Mucosa of descending colon (tissue), 3 donors: ENCODE data around the gene CD1E. TPM values are rescaled to one million over a fixed set of nuclear protein-coding genes. Genes with fewer than 3 reads are reported as not detected.

ENCODE experiments used
- ATAC-seq: fragments of 200-7000 bp; cut with Tn5 transposase; one replicate; pipeline ENCODE4 v1.9.1; 2020; ENCODE audit warnings: mild to moderate bottlenecking, moderate library complexity
- DNase-seq, 3 donors: peaks; one replicate each; pipeline ENCODE4 v3.0.0-alpha.2; 2020
- H3K36me3 ChIP-seq: fragments of 200-600 bp; one replicate; pipeline ENCODE4 v1.8.0; 2021; ENCODE audit warnings: low read depth, mild to moderate bottlenecking
- H3K4me1 ChIP-seq: fragments of 200-600 bp; one replicate; pipeline ENCODE4 v1.8.0; 2021; ENCODE audit warnings: low read depth, mild to moderate bottlenecking
- H3K4me3 ChIP-seq: fragments of 200-600 bp; one replicate; pipeline ENCODE4 v1.8.0; 2021; ENCODE audit warnings: mild to moderate bottlenecking
- H3K9me3 ChIP-seq: fragments of 200-600 bp; one replicate; pipeline ENCODE4 v1.8.0; 2021; ENCODE audit warnings: mild to moderate bottlenecking
- CTCF ChIP-seq: fragments of 200-600 bp; IDR thresholded peaks from one replicate; pipeline ENCODE4 v1.8.0; 2022; ENCODE audit warnings: antibody characterized with exemption, mild to moderate bottlenecking
- intact Hi-C, 2 donors: fragments of 100-400 bp; cut with DNase I in 1 of 2; cut with micrococcal nuclease in 1 of 2; formaldehyde crosslinking; loops; one replicate each; pipeline versions ENCODE4 v1.11.0 to v1.11.1; 2022; cut with DNase I, micrococcal nuclease
- total RNA-seq, 3 donors: library from RNA; stranded (reverse); fragmentation: NEBNext Ultra II Directional in 2 of 3; extraction: Animal tissue kit (Norgen Biotek cat#: 25700) in 2 of 3; gene quantifications; one replicate each; pipeline versions ENCODE4 v1.2.1 to v1.2.4, GENCODE V29; 2021 to 2023
- donor health status: DM: no; HTN: no; CAD: no; lungs with moderate emphysema.
- donor health status: DM: no; HTN: no; CAD: no.
- donor health status: DM: no; HTN: yes; CAD: no.

Gene CD1E
- total RNA-seq, 3 donors from 2014 or later = not detected

- Histone ChIP-seq H3K9me3 (peaks cover 2% of the 10 kb centered on the region), H3K4me1 (no peaks in the 10 kb centered on the region), H3K36me3 (no peaks in the 10 kb centered on the region), H3K4me3 (no peak overlapping the region)
- intact Hi-C loops = no loop called here
- ATAC-seq = no peak
- no peak for DNase-seq
- no peak for TF ChIP-seq CTCF
Measured at GRCh38 chr1:158354255-158354654, 561 bp downstream of the CD1E start.

GRCh38 chr1:158355773-158356285 lies 2.1 kb downstream of the CD1E start:
- DNase-seq (no peak), ATAC-seq (no peak)
- no peak for TF ChIP-seq CTCF
- no peaks in the 10 kb centered on the region for H3K36me3 ChIP-seq
- H3K4me3 ChIP-seq = no peak overlapping the region
- H3K4me1 ChIP-seq = no peaks in the 10 kb centered on the region
- intact Hi-C loops = no loop called here
- no peaks in the 10 kb centered on the region for H3K9me3 ChIP-seq

- Histone ChIP-seq H3K9me3 (no peaks in the 10 kb centered on the region), H3K4me1 (no peaks in the 10 kb centered on the region), H3K36me3 (no peaks in the 10 kb centered on the region), H3K4me3 (no peak overlapping the region)
- DNase-seq (no peak), ATAC-seq (no peak)
- intact Hi-C loops = no loop called here
- no peak for TF ChIP-seq CTCF
Measured at GRCh38 chr1:158356616-158357015, 2.9 kb downstream of the CD1E start.

- no peaks in the 10 kb centered on the region for H3K4me1 ChIP-seq
- DNase-seq (no peak), ATAC-seq (no peak)
- intact Hi-C loops = no loop called here
- no peaks in the 10 kb centered on the region for H3K36me3 ChIP-seq
- no peaks in the 10 kb centered on the region for H3K9me3 ChIP-seq
- TF ChIP-seq CTCF = no peak
- no peak overlapping the region for H3K4me3 ChIP-seq
Measured at GRCh38 chr1:158357441-158357840, 3.7 kb downstream of the CD1E start.

GRCh38 chr1:158362482-158362881 lies 8.8 kb downstream of the CD1E start:
- H3K36me3 ChIP-seq = no peaks in the 10 kb centered on the region
- intact Hi-C loops = no loop called here
- no peak for ATAC-seq
- H3K9me3 ChIP-seq = no peaks in the 10 kb centered on the region
- no peak for TF ChIP-seq CTCF
- no peak overlapping the region for H3K4me3 ChIP-seq
- no peaks in the 10 kb centered on the region for H3K4me1 ChIP-seq
- DNase-seq = no peak

- TF ChIP-seq CTCF = no peak
- no peak for ATAC-seq
- intact Hi-C loops = no loop called here
- no peaks in the 10 kb centered on the region for H3K36me3 ChIP-seq
- no peak for DNase-seq
- no peak overlapping the region for H3K4me3 ChIP-seq
- no peaks in the 10 kb centered on the region for H3K4me1 ChIP-seq
- H3K9me3 ChIP-seq = no peaks in the 10 kb centered on the region
Measured at GRCh38 chr1:158362941-158363340, 9.2 kb downstream of the CD1E start.
